Epithelial cell of proximal tubule (primary cell): Measurements from ENCODE around the gene MMS22L. TPM values are rescaled to one million over a fixed set of nuclear protein-coding genes. Genes with fewer than 3 reads are reported as not detected.

Experiments
- DNase-seq: peaks from one replicate; pipeline ENCODE4 v3.0.0-alpha.2; 2011; ENCODE audit warnings: low read depth
- H3K4me3 ChIP-seq: 2 replicates; pipeline ENCODE4 v1.5.1; 2011; ENCODE audit warnings: low read depth, mild to moderate bottlenecking, low read length
- CTCF ChIP-seq: conservative IDR thresholded peaks from 2 replicates; pipeline ENCODE4 v1.5.1; 2012; ENCODE audit warnings: low read depth, mild to moderate bottlenecking, low read length
- total RNA-seq: library from RNA; depleted of rRNA; stranded (reverse); fragments of >200 nt; gene quantifications from 2 replicates; pipeline ENCODE4 v1.2.3, GENCODE V29; 2015

Gene MMS22L
- total RNA-seq, 1 donor from 2014 or later = 10.7 TPM

DNA sequence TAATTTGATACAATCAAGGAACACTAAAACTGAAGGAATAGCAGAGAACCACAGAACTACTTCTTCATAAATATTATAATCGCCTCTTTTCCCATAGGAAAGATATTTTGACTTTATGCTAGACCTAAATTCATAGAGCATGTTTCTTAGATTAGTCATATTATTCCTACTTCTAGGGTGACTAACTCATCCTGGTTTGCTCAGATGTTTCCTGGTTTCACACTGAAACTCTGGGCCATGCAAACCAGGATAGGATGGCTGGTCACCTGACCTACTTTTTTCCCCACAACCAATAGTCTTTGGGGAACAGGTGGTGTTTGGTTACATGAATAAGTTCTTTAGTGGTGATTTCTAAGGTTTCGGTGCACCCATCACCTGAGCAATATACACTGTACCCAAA, 42.8 kb downstream of the MMS22L start:
- no peak for DNase-seq
- no peak for TF ChIP-seq CTCF
- H3K4me3 ChIP-seq = no peak overlapping the region

DNA sequence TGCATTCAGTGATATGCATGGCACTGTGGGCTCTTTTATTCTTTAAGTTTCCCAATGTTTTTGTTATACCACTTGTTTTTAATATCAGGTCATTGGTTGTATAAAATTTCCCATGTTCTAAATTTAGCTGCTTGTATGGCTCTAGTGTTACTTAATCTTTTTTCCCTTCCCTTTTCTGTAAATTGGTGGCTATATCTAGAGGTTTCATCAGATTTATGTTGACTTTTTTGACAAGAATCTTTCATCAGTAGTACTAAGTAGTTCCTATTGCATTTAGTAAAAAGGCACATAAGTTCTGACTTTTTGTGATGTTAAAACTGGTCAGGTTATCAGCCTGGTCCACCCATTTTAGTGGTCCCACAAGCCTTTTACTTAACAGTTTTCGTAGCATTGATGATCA, 51.1 kb downstream of the MMS22L start:
- no peak for DNase-seq
- H3K4me3 ChIP-seq = no peak overlapping the region
- no peak for TF ChIP-seq CTCF

DNA sequence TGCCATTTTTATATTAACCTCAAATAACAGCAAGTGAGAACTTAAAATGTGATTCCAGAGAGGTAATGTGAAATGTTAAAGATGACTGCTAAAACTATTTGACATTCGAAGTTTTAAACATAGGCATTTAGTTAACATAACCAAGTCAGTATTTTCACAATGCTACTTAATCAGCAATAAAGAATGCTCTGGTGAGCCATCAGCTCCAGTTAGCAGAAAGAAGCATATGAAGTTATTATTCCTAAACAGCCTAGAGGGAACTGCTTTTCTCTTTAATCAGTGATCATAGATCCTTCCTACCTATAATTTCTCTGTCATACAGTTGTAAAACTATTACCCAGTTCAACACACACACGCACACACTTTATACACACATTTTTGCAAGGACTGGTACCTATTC, 60.1 kb downstream of the MMS22L start:
- no peak for DNase-seq
- no peak for TF ChIP-seq CTCF
- no peak overlapping the region for H3K4me3 ChIP-seq

DNA sequence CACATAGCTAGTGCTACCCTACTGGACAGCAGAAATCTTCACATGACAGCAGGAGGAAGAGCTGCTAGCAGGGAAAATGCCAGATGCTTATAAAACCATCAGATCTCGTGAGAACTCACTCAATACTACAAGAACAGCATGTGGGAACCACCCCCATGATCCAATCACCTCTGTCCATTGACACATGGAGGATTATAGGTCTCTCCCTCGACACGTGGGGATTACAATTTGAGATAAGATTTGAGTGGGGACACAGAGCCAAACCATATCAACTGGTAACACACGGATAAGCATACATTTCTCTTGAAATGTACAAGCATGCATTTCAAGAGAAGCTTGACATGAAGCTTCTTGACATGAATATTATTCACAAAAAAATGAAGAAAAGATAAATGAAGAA, 64.1 kb downstream of the MMS22L start:
- H3K4me3 ChIP-seq = no peak overlapping the region
- no peak for DNase-seq
- no peak for TF ChIP-seq CTCF

GRCh38 chr6:97215157-97215769, 67.8 kb downstream of the MMS22L start:
- no peak overlapping the region for H3K4me3 ChIP-seq
- peak; percentile 70 for TF ChIP-seq CTCF
- DNase-seq = peak; percentile 29

GRCh38 chr6:97214671-97215070, 68.3 kb downstream of the MMS22L start:
- DNase-seq = no peak
- TF ChIP-seq CTCF = no peak
- peak overlapping the region; percentile 14 for H3K4me3 ChIP-seq

DNA sequence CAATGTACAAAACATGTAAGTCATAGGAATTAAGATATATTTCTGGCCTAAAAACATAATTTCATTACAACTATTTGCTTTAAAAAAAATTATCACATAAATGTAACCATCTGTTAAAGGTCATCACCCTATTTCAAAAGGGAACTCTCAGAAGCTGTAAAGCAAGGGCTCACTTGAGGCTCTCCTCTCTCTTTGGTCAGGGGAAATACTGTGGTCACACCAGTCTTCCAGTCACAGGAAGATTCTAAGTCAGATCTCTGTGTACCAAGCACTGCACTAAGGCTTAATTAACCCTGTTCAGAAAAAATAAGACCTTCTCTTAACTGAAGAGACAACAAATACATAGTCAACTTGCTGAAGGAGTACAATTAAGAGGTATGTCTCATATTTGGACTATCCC, 75.6 kb downstream of the MMS22L start:
- no peak overlapping the region for H3K4me3 ChIP-seq
- TF ChIP-seq CTCF = no peak
- DNase-seq = no peak
